GM21390 (cell line): ENCODE results near the gene LPAR5.

ENCODE experiments used
- ATAC-seq: cut with Tn5 transposase; IDR thresholded peaks from one replicate; pipeline ENCODE4 v1.9.1; 2021; ENCODE audit not compliant: unreplicated experiment

LPAR5 gene

DNA sequence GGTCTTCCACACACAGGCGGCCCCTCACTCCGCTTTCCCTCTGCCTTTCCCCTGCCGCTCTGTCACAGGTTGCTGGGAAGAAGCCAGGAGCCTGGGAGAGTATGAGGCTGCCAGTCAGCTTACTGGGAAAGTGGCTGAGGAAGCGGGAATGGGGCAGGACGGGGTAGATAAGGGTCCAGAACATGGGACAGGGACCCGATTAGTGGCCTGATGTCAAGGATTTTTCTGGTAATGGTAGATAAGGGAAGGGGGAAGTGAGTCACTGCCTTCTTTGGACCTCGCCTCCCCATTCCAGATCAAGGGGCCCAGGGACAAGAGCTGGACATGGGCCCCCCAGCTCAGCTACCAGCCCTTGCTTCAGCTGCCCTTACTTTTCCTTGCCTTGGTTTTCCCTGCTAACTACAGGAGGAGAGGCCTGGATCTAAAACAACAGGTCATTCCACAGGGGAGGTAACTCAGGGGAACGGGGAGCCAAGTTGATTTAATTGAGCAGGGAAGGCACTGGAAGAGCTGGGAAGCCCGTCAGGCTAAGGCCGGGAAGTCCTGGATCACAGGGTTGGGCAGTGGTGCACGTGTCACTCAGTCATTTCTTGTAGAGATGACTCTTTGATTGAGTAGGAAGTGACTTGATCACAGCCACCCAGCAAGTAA lies 3.5 kb upstream of the LPAR5 start:
- ATAC-seq, result no peak

DNA sequence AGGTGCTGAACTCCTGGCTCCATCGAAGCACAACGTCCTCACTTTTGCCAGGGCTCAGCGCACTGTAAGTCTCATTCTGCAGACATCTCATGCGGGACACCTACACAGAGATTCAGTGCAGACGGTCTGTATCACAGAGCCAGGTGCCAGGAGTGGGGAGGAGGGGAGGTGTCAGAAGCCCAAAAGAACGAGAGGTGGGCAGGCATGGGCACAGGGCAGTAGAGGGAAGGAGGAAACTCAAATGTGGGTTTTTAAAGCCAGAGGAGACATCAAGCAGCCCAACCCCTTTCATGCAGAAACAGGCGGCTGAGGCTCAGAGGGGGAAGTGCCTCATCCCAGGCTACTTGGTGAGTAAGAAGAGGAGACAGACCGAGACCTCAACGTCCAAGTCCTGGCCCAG lies 2.5 kb upstream of the LPAR5 start:
- no peak for ATAC-seq

DNA sequence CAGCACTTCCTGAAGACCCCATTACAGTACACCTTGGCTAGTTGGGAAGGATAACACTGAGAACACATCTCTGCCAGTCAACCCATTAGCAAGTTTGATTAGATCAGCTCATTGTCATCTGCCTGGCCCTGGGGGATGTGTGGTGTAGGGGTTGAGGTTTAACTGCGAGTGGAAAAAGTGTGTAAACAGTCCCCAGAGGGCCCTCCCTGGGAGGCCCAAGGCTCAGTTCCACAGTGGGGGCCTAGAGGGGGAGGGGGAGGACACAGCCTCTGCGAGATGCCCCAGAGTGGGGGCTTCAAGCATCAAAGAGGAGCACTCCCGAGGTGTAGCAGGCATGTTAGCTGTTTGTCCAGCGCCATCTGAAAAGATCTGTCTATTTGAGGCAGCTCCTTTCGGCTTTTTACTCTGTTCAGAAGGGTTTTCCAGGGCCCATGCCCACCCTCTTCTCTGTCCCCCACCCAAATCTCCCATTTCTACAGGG lies 344 bp downstream of the LPAR5 start:
- no peak for ATAC-seq

DNA sequence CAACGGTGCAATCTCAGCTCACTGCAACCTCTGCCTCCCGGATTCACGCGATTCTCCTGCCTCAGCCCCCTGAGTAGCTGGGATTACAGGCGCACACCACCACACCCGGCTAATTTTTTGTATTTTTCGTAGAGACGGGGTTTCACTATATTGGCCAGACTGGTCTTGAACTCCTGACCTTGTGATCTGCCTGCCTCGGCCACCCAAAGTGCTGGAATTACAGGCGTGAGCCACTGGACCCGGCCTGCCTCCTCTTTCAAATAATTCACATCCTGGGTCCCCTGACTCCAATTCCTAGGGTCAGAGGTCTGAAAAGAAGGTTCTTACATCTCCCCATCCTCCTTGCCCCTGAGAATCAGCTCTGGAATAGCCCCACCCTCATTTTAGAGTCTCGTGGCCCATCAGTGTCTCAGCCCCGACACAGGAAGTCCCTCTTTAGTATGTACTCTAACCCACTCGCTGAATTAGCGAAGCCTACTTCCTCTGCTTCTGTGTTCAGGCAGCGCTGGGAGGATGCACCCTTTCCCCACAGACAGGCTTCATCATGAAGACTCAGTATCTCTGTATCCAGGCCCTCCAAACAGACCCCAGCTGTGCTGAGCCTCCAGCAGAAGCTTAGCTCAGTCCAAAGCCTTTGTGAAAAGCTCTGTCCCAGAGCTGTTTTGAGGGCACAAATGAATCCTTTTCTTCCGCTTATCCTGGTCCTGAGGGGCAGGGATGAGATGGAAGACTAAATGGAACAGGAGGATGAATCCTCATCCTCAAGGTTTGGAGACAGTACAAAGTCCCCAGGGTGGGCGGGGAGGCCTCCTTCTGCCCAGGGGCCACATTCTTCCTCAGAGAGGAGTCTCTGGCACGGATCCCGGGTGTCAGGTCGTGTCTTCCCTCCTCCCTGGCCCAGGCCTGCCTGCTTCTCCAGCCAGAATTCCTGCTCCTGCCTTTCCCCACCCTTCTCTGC lies 3.5 kb downstream of the LPAR5 start:
- ATAC-seq, result peak; percentile 69

DNA sequence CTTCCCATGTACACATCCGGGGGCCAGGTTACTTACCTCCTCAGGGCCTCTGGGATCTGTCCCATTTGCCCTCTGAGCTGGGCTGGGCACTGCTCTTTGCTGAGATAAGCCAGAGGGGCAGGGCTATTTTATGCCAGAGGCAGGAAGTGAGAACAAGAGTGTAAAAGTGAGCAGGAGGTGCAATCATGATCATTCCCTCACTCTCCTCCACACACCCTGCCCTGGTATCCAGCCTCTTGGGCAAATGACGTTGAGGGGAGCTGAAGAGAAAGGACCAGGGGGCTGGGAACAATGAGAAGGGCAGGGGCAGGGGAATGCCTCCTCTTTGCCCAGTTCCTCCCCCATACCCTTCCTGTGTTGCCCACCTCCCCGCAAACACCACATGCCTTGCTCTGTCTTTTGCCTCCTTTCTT lies 4.2 kb downstream of the LPAR5 start:
- ATAC-seq, result no peak

DNA sequence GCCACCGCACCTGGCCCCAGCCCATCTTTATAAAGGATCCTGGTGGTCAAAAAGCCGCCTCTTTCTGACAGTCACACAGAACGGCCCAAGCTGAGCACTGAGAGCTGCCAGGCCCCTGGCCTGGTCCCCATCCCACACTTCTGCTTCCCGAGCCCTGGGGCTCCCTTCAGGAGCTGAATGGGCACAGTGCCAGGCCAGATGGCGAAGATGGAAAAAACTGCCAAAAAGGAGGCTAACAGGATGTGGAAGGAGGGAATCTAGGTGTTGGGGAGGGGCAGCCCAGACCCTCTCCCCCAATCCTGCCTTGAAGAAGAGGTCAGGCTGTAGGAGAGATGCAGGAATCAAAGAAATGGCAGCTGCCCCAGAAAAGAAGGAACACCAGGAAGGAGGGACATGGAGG lies 5.0 kb downstream of the LPAR5 start:
- no peak for ATAC-seq

DNA sequence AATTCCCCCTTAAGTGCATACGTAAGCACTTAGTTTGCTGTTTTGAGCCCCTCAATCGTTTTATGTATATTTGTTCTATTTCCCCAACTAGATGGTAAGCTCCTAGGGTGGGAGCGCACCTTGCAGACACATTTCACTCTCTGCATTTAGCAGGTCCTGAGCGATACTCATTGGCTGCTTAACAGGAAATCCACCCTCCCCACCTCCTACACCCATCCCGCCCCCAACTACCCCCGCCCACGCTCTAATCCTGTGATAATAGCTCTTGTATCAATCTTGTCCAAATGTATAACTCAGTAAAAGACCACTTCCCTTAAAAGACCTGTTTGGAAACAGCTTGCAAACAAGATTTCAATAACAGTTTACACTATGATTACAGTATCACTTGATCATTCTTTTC lies 8.1 kb downstream of the LPAR5 start:
- ATAC-seq, result no peak

DNA sequence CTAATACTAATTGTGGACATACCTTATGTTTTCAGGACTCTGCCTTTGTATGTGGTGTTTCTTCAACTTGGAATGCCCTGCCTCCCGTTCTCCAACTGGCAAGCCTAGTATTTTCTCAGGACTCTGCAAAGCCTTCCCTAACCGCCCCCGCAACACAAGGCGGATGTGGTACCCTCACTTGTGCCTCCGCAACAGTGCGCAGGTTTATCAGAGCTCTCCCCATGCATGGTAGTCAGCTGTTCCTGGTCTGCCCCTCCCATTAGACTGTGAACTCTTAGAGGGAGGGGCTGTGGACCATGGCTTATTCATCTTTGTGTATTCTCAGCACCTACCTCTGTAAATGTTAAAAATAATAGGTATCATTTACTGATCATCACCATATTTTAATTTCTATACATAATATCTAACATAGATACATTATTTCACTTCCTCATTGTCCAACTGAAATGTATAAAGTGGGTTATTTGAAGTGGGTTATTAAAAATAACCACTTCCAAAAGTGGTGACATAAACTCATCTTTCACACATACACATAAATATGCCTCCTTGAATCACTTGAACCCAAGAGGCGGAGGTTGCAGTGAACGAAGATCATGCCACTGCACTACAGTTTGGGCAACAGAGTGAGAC lies 9.0 kb downstream of the LPAR5 start:
- ATAC-seq, result no peak

DNA sequence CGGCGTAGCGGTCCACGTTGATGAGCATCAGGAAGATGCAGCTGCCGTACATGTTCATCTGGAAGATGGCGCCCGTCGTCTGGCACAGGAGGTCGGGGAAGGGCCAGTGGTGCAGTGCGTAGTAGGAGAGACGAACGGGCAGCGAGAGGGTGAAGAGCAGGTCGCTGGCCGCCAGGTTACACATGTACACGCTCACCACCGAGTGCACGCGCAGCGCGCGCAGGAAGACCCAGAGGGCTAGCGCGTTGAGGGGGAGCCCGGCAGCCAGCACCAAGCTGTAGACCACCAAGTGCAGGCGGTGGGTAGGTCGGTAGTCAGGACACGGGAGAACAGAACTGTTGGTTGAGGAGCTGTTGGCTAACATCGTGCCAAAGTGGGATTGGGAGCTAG lies 14.9 kb downstream of the LPAR5 start:
- ATAC-seq, result no peak

DNA sequence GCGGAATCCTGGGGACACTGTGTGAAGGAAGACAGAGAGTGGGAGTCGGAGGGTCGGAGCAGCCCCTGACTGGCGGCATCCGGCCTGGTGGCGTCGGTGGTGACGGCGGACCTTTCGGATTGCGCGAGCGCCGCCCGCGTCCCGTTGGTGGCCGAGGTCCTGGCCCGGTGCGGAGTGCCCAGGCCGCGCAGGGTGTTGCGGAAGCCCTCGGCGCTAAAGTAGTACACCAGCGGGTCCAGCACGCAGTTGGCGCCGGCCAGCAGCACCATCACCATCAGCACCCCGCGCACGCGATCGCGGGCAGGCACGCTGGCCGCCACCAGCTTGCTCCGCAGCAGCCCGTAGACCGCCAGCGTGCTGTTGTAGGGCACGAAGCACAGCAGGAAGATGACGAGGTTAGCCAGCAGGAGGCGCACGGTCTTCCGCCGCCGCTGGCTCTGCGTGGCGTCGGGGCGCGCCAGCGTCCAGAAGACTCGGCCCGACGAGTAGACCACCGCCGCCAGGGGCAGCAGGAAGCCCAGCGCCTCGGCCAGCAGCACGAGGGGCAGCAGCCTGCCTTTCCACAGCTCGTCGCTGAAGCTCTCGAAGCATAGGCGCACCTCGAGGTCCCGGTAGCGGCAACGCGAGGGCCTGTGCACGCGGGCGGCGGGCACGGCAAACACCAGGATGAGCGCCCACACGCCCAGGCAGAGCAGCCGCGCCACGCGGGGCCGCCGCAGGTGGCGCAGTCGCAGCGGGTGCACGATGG lies 15.4 kb downstream of the LPAR5 start:
- no peak for ATAC-seq

DNA sequence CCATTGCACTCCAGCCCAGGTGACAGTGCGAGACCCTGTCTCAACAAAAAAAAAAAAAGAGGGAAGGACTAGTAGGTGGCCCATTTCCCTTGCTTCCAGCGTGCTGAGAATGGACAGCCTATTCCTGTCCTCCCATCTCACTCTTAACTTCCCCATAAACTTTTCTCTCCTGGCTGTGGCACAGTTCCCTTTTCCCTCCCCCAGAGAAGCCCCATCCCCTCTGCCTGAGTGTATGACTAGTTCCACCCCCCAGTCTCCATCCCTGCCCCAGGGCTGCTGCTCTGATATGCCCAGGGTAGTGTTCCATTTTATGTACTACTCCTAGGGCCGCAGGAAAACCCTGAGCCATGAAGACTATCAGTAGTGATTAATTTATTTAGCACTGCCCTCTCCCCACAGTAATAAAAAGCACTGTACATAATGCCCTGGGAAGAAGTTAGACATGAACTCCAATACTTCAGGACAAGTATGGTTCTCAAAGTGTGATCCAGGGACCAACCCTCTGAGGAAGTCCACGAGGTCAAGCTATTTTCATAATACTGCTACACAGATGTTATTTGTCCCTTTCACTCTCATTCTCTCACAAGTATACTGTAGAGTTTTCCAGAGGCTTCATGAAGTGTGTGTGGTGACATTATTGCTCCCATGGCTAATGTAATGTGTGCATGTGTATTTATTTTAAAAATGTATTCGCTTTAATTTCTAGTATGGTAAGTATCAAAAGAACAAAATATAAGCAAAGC lies 17.1 kb downstream of the LPAR5 start:
- no peak for ATAC-seq

DNA sequence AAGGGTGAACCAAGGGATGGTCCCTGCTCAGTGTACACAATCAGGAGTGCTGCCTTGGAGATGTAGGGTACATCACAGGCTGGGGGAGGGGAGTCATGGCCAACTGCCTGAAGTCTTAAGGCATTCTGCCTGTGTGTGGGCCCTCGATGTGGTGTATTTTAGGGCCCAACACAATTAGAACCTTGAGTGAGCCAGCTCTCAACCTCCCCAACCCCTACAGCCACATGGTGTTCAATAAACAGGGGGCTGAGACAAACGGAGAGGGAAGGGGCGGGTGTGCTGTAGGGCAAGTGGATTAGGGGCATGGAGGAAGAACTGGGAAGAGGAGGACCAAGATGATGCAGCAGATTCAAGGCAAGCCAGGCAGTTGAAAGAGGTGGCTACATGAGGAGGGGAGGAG lies 20.0 kb downstream of the LPAR5 start:
- ATAC-seq, result no peak

DNA sequence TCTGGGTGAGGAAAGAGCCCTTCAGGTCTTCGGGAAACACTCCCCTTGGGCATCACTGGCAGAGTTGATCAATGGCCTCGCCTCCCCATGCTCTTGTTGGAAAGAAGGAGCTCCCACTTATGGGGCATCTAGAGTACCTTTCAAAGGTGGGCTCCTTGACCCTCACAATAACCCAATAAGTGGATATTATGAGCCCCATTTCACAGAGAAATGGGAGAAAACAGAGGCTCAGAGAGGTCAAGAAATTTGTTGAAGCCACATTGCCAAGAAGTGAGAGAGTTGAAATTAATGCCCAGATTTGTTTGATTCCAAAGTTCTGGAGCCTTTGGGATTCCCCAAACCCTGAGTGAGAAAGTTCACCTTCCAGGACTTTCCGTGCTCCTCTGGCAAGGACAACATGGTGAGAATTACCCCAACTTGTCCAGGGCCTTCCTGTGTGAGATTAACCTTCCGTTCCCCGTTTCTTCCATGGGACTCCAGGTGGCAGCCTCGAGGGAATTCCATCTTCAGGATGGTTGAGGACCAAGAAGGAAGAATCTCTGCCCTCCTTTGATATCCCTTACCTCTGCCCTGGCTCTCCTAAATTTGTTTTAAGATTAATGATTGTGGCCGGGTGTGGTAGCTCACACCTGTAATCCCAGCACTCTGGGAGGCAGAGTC lies 21.1 kb downstream of the LPAR5 start:
- ATAC-seq, result no peak

DNA sequence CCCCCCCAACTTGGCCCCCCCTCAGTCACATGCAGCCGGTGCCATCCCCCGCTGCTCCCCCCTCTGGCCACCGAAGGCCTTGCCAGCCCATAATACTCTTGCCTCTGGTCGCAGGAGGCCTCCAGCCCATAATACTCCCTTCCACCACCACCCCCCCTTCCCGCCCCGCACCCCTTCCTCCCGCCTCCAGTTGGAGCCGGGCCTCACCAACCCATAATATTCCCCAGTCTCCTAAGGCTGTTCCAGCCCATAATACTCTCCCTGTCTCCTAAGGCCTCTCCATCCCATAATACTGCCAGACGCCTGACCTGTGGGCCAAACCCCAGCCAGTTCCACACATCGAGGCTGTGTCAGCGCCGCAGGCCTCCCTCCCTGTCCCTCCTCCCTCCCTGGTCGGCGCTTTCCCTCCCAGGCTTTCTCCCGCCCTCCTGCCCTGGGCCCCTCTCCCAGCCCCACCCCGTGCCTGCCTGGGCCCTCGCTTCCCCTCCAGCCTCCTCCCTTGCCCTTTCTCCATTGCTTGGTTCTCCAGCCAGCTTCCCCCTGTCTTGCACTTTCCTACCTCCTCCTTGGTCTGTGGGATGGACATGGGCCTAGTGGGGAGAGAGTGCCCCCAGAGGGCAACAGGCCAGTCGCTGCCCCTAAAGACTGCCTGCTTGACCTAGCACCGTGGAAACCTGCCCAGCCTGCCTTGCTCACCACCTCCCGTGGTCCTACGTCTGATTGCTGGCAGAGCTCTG lies 21.8 kb downstream of the LPAR5 start:
- no peak for ATAC-seq

DNA sequence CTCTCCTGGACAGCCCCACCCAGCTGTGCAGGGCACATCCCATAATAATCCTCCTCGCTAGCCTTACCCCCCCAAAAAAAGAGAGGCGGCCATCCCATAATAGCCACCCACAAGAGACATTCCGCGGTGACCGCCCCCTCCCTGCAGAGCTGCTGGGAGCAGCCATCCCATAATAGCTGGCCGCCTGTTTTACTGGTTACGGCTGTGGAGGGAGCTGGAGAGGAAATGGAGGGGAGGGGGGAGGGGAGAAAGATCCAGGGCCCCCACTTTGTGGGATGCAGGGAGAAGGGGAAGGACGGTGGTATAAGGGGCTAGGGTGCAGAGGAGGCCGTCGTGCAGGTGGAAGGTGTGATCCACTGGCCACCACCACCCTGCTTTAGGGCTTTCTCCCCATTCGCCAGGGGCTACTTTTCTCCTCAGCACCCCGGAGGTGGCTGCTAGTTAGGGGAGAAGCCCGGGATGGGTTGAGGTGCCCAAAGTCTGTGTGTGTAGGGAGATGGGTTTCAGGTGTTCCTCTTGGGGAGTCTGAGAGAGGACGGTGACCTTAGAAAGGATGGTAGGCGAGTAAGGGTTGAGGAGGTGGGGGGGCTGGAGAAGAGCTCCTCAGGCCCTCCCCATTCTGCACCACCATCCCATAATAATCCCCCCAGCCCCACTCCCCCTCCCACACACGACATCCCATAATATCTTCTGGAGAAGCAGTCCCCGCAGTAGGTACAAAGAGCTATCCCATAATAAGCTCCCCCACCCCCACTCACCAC lies 22.6 kb downstream of the LPAR5 start:
- ATAC-seq, result no peak

DNA sequence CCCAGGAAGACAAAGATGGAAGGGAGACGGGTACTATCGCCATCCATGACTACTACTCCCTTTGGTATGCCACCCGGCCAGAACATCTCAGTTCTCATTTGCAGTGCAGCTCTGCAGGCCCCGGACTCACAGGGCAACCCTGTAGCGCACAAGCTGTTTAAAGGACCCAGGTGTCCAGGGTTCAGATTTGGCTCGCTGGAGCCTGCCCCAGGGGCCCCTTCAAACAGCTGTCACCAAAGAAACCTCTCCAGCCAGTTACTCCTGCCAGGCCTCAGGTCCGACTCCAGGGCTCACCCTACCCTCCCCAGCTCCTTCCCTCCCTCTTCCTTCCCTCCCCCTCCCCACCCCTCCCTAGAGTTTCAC lies 23.1 kb downstream of the LPAR5 start:
- no peak for ATAC-seq

DNA sequence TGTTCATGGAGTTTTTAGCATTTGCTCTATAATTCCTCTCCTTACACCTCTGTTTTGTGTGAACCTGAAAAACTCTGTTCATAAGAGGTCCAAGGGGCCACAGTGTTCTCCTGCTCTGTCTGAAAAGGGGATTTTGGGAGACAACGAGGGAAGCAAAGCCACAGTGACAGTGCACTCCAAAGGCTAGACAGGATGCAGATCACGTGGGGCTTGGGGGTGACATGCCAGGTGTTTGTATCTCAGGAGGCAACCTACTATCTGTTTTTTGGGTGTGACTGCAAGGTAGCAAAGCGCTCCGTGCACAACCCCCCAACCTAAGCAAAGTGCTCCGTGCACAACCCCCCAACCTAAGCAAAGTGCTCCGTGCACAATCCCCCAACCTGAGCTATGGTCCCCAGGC lies 23.5 kb downstream of the LPAR5 start:
- ATAC-seq, result no peak

DNA sequence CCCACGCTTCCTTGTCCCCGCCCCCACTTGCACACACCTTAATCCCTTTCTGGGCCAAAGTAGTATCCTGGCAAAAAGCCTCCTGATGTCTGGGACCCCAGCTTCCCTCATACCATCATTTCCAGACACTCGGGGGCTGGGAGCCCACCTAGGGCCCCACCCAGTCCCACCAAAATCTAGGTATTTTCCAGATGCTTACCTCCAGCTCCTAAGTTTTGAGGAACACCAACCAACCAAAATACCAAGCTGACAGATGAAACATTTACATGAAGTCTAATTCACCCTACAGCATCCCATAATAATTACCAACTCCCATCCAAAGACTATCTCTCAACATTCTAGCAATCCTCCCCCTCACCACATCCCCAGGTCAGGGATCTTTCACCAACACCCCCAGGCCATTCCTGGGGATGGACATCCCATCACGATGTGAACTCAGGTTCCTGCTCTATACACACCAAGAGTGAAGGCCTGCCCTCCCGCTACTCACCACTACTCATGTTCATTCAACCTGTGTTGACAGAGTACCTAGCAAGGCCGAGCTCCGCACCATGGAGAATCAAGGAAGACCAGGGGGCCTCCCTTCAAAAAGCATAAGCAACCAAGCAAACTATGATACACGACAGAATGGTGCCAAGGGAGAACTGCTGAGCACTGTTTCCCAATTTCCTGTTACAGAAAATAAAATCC lies 27.0 kb downstream of the LPAR5 start:
- no peak for ATAC-seq
